Left ventricle myocardium superior (tissue), 1 donor: Measurements from ENCODE around the gene CTDNEP1. TPM values are rescaled to one million over a fixed set of nuclear protein-coding genes. Genes with fewer than 3 reads are reported as not detected.

Source experiments
- ATAC-seq: fragments of 200-7000 bp; cut with Tn5 transposase; one replicate; pipeline ENCODE4 v1.9.1; 2020; ENCODE audit warnings: mild to moderate bottlenecking, moderate library complexity
- DNase-seq: peaks from one replicate; pipeline ENCODE4 v3.0.0-alpha.2; 2020
- intact Hi-C: fragments of 100-400 bp; cut with micrococcal nuclease; formaldehyde crosslinking; loops from one replicate; pipeline ENCODE4 v1.11.0; 2022
- total RNA-seq: library from RNA; stranded (reverse); fragmentation: NEBNext Ultra II Directional; extraction: Animal tissue kit (Norgen Biotek cat#: 25700); gene quantifications from one replicate; pipeline ENCODE4 v1.2.1, GENCODE V29; 2021
- donor health status: DM: no; HTN: yes; CAD: no; lungs with severe emphysema.

CTDNEP1 gene
- total RNA-seq, 1 donor from 2014 or later = 122 TPM

DNA sequence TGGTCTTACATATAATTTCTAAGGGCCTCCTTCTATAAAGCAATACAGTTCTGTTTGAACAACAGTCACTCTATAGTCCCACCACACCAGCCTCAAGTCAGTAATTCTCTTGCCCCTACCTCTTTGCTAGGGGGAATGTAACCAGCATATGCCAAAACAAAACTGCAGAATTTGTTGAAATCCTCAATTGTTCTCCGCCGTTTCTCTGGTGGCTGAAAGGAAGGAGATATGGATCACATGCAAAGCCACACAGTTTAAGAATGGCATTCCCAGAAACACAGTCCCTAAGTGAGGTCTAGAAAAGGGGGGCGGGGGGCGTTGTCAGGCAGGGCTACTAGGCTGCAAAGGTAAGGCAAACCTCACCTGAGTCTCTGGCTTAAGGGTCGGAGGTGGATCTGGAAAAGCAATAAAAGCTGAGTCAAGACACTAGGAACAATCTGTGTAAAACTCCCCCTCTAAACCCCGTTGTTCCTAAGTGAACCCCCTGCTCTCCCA lies 14.2 kb downstream of the CTDNEP1 start:
- intact Hi-C loops = no loop called here
- ATAC-seq (no peak), DNase-seq (no peak)

- DNase-seq (peak; percentile 20), ATAC-seq (no peak)
- intact Hi-C loops = no loop called here
Observed at GRCh38 chr17:7236808-7237207, 14.7 kb downstream of the CTDNEP1 start.

GRCh38 chr17:7235693-7236665 lies 15.6 kb downstream of the CTDNEP1 start:
- ATAC-seq (no peak), DNase-seq (peak; percentile 27)
- intact Hi-C loops = no loop called here

GRCh38 chr17:7234083-7234951 lies 17.2 kb downstream of the CTDNEP1 start, which contains the start of gene DVL2:
DVL2 (minus strand) TSS chr17:7234517; CDS start chr17:7234262, 255 bp downstream.
- ATAC-seq = peak; percentile 68

GRCh38 chr17:7233701-7234082 lies 17.8 kb downstream of the CTDNEP1 start:
- intact Hi-C loops = no loop called here
- no peak for DNase-seq
- no peak for ATAC-seq

More at GRCh38 chr17:7234083-7234951, 17.2 kb downstream of the CTDNEP1 start, which contains the start of gene DVL2:
- DNase-seq = peak; percentile 96
- intact Hi-C loops = no loop called here

GRCh38 chr17:7232114-7232513 lies 19.4 kb downstream of the CTDNEP1 start:
- DNase-seq (no peak), ATAC-seq (no peak)
- intact Hi-C loops = no loop called here

DNA sequence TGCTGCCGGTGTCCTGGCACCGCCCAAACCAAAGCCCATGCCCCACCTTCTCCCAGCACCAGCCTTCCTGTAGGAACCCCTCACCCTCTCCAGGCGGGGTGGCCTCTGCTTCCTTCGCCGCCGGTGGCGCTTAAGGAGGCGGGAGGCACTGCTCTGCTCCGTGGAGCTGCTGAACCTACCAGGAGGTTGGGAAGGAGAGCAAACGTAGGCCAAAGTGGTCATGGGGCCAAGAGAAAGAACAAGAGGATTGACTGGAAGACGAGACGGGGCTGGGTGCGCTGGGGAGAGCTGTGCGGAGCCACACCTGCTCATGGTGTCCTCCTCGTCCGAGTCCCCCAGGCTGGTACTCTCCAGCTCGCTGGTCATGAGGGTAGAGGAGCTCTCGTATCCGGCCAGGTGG lies 22.0 kb downstream of the CTDNEP1 start:
- no peak for ATAC-seq
- intact Hi-C loops = no loop called here
- peak; percentile 23 for DNase-seq

DNA sequence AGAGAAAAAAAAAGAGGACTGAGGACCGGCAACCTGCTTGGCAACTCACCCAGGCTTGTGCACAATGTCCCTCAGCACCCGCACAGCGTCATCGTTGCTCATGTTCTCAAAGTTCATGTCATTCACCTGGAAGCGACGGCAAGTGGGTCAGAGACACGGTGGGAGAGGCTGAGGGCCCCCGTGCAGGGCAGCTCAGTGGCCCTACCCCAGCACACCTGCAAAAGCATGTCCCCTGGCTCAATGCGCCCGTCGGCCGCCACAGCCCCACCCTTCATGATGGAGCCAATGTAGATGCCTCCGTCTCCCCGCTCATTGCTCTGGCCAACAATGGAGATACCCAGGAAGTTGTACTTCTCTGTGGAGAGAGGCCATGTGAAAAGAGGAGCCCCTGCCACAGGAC lies 22.6 kb downstream of the CTDNEP1 start:
- intact Hi-C loops = no loop called here
- ATAC-seq (no peak), DNase-seq (peak; percentile 29)

GRCh38 chr17:7226721-7227710 lies 24.5 kb downstream of the CTDNEP1 start:
- intact Hi-C loops = no loop called here
- ATAC-seq (no peak), DNase-seq (peak; percentile 34)

DNA sequence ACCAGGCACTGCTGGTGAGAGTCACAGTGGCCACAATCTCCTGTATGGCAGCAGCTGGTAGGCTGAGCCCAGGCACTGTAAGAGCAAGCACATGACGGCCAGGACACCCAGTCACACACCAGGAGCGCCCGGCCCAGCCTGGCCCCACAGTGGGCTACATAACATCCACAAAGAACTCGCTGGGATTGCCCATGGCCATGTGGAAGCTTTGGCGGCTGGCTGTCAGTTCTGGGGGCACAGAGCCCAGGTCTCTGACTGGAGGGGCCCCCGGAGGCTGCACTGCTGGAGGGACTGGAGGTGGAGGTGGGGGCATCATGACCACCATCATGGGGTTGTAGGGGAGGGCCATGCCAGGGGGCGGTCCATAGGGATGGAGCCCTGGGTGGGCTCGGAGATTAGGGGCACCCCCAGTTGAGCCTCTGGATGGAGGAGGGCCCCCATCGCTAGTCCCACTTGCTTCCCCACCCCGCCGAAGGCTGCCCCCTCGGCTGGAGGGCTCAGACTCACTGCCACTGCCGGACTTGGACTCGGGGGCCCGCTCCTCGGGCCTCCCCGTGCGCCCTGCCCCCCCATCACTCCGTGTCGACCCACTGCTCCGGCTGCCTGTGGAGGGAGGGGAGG lies 25.7 kb downstream of the CTDNEP1 start:
- intact Hi-C loops = no loop called here
- peak; percentile 44 for ATAC-seq
- DNase-seq = peak; percentile 54

GRCh38 chr17:7224661-7225111 lies 26.8 kb downstream of the CTDNEP1 start:
- peak; percentile 29 for DNase-seq
- intact Hi-C loops = no loop called here
- ATAC-seq = no peak

DNA sequence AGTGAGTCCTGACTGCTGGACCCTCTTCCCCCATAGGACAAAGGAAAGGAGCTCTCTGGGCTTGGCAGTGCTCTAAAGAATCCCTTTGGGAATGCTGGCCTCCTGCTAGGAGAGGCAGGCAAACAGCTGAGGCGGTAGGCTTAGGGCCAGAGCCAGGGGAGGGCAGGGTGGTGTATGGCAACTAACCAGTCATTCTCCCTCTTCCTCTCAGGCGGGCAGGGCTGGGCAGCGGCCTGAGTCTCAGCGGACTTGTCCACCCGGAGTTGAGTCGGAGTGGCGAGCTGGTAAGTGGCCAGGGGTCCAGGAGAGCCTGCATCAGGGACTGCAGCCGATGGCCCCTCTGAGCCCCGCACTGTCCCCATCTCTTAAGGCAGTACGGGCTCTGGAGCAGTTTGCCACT lies 27.4 kb downstream of the CTDNEP1 start:
- intact Hi-C loops = no loop called here
- DNase-seq (peak; percentile 36), ATAC-seq (no peak)

GRCh38 chr17:7223375-7223774 lies 28.2 kb downstream of the CTDNEP1 start:
- intact Hi-C loops = no loop called here
- ATAC-seq (no peak), DNase-seq (no peak)

DNA sequence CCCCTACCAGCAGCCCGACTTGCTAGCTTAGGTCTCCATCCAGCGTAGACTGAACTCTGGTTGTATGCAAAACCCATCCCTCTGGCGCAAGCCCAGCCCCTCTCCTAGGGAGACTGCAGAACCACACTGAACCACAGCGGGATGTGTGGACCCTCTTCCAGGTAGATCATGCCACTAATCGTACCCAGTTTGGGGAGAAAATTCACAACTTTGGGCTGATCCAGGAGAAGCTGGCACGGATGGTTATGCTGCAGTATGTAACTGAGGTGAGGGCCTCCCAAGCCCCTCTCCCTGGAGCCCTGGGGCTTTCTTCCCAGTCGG lies 28.6 kb downstream of the CTDNEP1 start:
- DNase-seq (peak; percentile 40), ATAC-seq (no peak)
- intact Hi-C loops = no loop called here

GRCh38 chr17:7222093-7222971 lies 29.2 kb downstream of the CTDNEP1 start:
- ATAC-seq (no peak), DNase-seq (no peak)
- intact Hi-C loops = no loop called here

DNA sequence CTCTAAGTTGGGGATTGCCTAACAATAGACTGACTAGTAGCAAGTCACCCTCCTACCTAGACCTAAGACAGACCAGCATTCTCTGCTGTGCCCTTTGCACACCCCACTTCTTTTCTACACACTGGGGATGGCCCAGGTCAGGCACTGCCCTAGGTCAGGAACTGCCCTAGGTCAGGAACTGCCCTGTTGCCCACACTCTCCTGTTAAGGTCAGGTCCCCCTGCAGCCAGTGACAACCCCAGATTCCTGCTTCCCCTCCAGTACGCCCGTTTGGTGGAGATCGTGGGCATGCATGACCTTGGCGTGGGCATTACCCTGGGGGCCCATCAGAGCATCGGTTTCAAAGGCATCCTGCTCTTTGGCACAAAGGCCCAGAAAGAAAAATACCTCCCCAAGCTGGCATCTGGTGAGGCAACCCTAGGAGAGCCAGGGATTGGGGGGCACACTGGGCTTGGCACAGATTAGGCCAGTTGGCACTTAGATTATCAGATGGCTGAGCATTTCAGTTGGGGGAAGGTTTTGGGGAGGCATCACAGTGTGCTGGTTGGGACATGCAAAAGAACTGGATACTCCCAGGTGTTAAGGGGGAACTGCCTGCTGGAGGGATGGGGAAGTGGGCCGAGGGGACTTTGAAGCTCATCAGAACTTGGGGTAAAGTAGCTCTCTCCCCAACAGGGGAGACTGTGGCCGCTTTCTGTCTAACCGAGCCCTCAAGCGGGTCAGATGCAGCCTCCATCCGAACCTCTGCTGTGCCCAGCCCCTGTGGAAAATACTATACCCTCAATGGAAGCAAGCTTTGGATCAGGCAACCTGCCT lies 30.0 kb downstream of the CTDNEP1 start:
- intact Hi-C loops = no loop called here
- no peak for DNase-seq
- ATAC-seq = no peak
